ENCODE data around the gene MEIS3. TPM values are rescaled to one million over a fixed set of nuclear protein-coding genes. Genes with fewer than 3 reads are reported as not detected.

Gene MEIS3
- total and polyA plus RNA-seq, 2 donors from 2014 or later, result 3.8 to 7.6 TPM

GRCh38 chr19:47421244-47421786 is 2.0 kb upstream of the MEIS3 start:
- Histone ChIP-seq H3K9ac (ENCODE audit: low read length in 3 of 3) (no peak overlapping the region), H3K4me3 (ENCODE audit: low read length in 3 of 3) (no peak overlapping the region), H3K4me1 (ENCODE audit: control insufficient read depth in 2 of 3, insufficient read depth in 2 of 3, low read depth in 1 of 3, low read length in 3 of 3) (peaks cover 0 to 2% (median 0%) of the 10 kb centered on the region in 3 donors), H3K27ac (ENCODE audit: low read depth in 2 of 2, low read length in 2 of 2) (no peak overlapping the region), H3K36me3 (ENCODE audit: control insufficient read depth in 2 of 3, insufficient read depth in 3 of 3, low read length in 3 of 3) (no peaks in the 10 kb centered on the region), H3K9me3 (ENCODE audit: control insufficient read depth in 2 of 3, insufficient read depth in 1 of 3, low read length in 3 of 3) (no peaks in the 10 kb centered on the region), H3K27me3 (ENCODE audit: control insufficient read depth, insufficient read depth, low read length) (peaks cover 24% of the 10 kb centered on the region)
- DNase-seq (peak in 1 of 5 donors; percentile 45), FAIRE-seq (no peak)
- no peak for TF ChIP-seq CTCF (IDR thresholded peaks at IDR 0.05; ENCODE audit: borderline replicate concordance, extremely low read depth, insufficient read depth)
- intact Hi-C loops (cut with DNase I), result no loop called here

GRCh38 chr19:47419789-47420188 is 462 bp upstream of the MEIS3 start:
- FAIRE-seq (no peak), DNase-seq (peak in 2 of 5 donors; percentile 23 to 56)
- Histone ChIP-seq H3K27ac (ENCODE audit: low read depth in 2 of 2, low read length in 2 of 2) (no peak overlapping the region), H3K9ac (ENCODE audit: low read length in 3 of 3) (no peak overlapping the region), H3K9me3 (ENCODE audit: control insufficient read depth in 2 of 3, insufficient read depth in 1 of 3, low read length in 3 of 3) (no peaks in the 10 kb centered on the region), H3K27me3 (ENCODE audit: control insufficient read depth, insufficient read depth, low read length) (peaks cover 24% of the 10 kb centered on the region), H3K4me1 (ENCODE audit: control insufficient read depth in 2 of 3, insufficient read depth in 2 of 3, low read depth in 1 of 3, low read length in 3 of 3) (peaks cover 0 to 2% (median 0%) of the 10 kb centered on the region in 3 donors), H3K36me3 (ENCODE audit: control insufficient read depth in 2 of 3, insufficient read depth in 3 of 3, low read length in 3 of 3) (no peaks in the 10 kb centered on the region), H3K4me3 (ENCODE audit: low read length in 3 of 3) (no peak overlapping the region)
- intact Hi-C loops (cut with DNase I), result loop anchor here (10.0 kb wide), 1 partner anchor 125 kb away; no protein-coding TSS in a partner anchor
- TF ChIP-seq CTCF (IDR thresholded peaks at IDR 0.05; ENCODE audit: borderline replicate concordance, extremely low read depth, insufficient read depth), result no peak

GRCh38 chr19:47418692-47419029 is 666 bp downstream of the MEIS3 start:
- H3K27me3 ChIP-seq (ENCODE audit: control insufficient read depth, insufficient read depth, low read length), result peaks cover 22% of the 10 kb centered on the region

More at GRCh38 chr19:47418692-47419029, 666 bp downstream of the MEIS3 start:
- Histone ChIP-seq H3K9me3 (ENCODE audit: control insufficient read depth in 2 of 3, insufficient read depth in 1 of 3, low read length in 3 of 3) (no peaks in the 10 kb centered on the region), H3K9ac (ENCODE audit: low read length in 3 of 3) (no peak overlapping the region), H3K27ac (ENCODE audit: low read depth in 2 of 2, low read length in 2 of 2) (no peak overlapping the region), H3K4me3 (ENCODE audit: low read length in 3 of 3) (peak overlapping the region in 1 of 3 donors; percentile 39), H3K36me3 (ENCODE audit: control insufficient read depth in 2 of 3, insufficient read depth in 3 of 3, low read length in 3 of 3) (no peaks in the 10 kb centered on the region), H3K4me1 (ENCODE audit: control insufficient read depth in 2 of 3, insufficient read depth in 2 of 3, low read depth in 1 of 3, low read length in 3 of 3) (peaks cover 0 to 2% (median 0%) of the 10 kb centered on the region in 3 donors)
- intact Hi-C loops (cut with DNase I), result loop anchor here (10.0 kb wide), 1 partner anchor 124 kb away; no protein-coding TSS in a partner anchor
- FAIRE-seq (no peak), DNase-seq (peak in 1 of 5 donors; percentile 19)
- no peak for TF ChIP-seq CTCF (IDR thresholded peaks at IDR 0.05; ENCODE audit: borderline replicate concordance, extremely low read depth, insufficient read depth)
